Adrenal gland (tissue), 5 donors: ENCODE data around the gene UBE3A.

Source experiments
- CTCF ChIP-seq, 6 experiments: fragments of 450-650 bp in 4 of 6; fragments of 200-600 bp in 2 of 6; sonication (generic) in 1 of 6; IDR thresholded peaks; 1 replicate in 5 of 6; 2 replicates in 1 of 6; pipeline versions ENCODE4 v1.5.1 to v1.8.0; 2016 to 2021; ENCODE audit warnings: antibody characterized with exemption in 6 of 6, mild to moderate bottlenecking in 2 of 6, moderate library complexity in 1 of 6
- POLR2A ChIP-seq, 2 donors: fragments of 450-650 bp; IDR thresholded peaks; one replicate each; pipeline ENCODE4 v1.6.1; 2017; ENCODE audit warnings: antibody characterized with exemption in 2 of 2, mild to moderate bottlenecking in 2 of 2, moderate library complexity in 1 of 2
- donor health status: DM: no; HTN: no; CAD: no.

- no peak for TF ChIP-seq POLR2A (IDR thresholded peaks at IDR 0.05)
- no peak for TF ChIP-seq CTCF (IDR thresholded peaks at IDR 0.05)
Measured at GRCh38 chr15:25418202-25418601, 20.6 kb downstream of the UBE3A start.
